HUES6 (cell line): Measurements from ENCODE around the gene PAXIP1.

Source experiments
- H3K27ac ChIP-seq: 2 replicates; pipeline ENCODE4 v1.7.0; 2013; ENCODE audit warnings: low read depth, mild to moderate bottlenecking, low read length, inconsistent platforms
- H3K27me3 ChIP-seq: 2 replicates; pipeline ENCODE4 v1.6.1; 2013; ENCODE audit warnings: low read length; ENCODE audit not compliant: control insufficient read depth, insufficient read depth
- H3K36me3 ChIP-seq: 2 replicates; pipeline ENCODE4 v1.6.1; 2013; ENCODE audit warnings: low read length; ENCODE audit not compliant: control insufficient read depth, insufficient read depth
- H3K4me1 ChIP-seq: 2 replicates; pipeline ENCODE4 v1.6.1; 2013; ENCODE audit warnings: low read length; ENCODE audit not compliant: control insufficient read depth, insufficient read depth
- H3K4me3 ChIP-seq: 2 replicates; pipeline ENCODE4 v1.5.1; 2013; ENCODE audit warnings: low read depth, low read length
- H3K9ac ChIP-seq: one replicate; pipeline ENCODE4 v1.6.1; 2013; ENCODE audit warnings: mild to moderate bottlenecking, low read length
- H3K9me3 ChIP-seq: 2 replicates; pipeline ENCODE4 v1.6.1; 2013; ENCODE audit warnings: low read depth, low read length; ENCODE audit not compliant: control insufficient read depth, insufficient read depth

Gene PAXIP1

DNA sequence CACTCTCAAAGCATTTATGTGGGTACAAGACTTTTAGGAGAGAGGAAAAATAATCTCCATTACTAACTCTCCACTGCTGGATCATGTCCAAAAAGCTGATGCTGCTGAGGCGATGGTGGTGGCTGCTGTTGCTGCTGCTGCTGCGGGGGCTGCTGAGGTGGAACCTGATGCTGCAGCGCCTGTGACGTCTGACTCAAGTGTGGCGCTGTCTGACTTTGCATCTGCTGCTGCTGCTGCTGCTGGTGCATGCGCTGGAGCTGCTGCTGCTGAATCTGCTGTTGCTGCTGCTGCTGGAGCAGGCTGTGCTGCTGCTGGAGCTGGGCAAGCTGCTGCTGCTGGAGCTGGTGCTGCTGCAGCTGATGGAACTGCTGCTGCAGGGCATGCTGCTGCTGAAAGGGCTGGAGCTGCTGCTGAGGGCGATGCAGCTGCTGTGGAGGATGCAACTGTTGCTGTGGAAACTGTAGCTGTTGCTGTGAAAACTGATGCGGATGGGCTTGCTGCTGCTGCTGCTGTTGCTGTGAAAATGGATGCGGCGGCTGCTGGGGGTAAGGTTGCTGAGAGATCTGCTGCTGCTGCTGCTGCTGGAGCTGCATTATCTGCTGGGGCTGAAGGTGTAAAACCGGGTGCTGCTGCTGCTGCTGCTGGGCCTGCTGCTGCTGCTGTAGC is 34.5 kb downstream of the PAXIP1 start:
- H3K9ac ChIP-seq: no peak overlapping the region
- H3K4me1 ChIP-seq: no peaks in the 10 kb centered on the region
- no peak overlapping the region for H3K27ac ChIP-seq
- H3K36me3 ChIP-seq: peaks cover 87% of the 10 kb centered on the region
- H3K4me3 ChIP-seq: no peak overlapping the region
- no peaks in the 10 kb centered on the region for H3K9me3 ChIP-seq
- H3K27me3 ChIP-seq: no peaks in the 10 kb centered on the region

DNA sequence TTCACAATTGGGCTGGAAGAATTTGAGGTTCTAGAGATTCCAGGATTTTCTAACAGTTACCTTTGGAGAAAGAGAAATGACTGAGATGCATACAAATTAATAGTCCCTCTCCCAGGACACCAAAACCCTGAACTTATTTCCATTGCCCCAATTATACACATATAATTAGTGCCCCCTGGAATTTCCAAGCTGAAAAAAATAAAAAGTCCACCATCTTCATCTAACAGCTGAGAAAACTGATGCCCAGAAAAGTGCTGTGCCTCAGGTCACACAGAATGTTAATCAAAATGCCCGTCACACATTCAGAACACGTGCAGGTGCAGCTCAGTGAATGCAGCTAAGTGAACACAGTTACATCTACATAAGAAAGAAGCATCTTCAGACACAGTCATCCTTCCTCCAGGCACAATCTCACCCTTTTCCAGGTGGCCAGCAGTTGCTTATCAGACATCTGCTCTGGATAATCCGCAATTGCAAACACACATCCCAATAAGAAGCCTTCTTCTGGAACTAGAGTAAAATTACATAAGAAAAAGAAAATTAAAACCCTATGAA is 35.4 kb downstream of the PAXIP1 start:
- no peak overlapping the region for H3K9ac ChIP-seq
- H3K27ac ChIP-seq: no peak overlapping the region
- no peaks in the 10 kb centered on the region for H3K27me3 ChIP-seq
- H3K36me3 ChIP-seq: peaks cover 87% of the 10 kb centered on the region
- H3K4me3 ChIP-seq: no peak overlapping the region
- H3K4me1 ChIP-seq: no peaks in the 10 kb centered on the region
- no peaks in the 10 kb centered on the region for H3K9me3 ChIP-seq

DNA sequence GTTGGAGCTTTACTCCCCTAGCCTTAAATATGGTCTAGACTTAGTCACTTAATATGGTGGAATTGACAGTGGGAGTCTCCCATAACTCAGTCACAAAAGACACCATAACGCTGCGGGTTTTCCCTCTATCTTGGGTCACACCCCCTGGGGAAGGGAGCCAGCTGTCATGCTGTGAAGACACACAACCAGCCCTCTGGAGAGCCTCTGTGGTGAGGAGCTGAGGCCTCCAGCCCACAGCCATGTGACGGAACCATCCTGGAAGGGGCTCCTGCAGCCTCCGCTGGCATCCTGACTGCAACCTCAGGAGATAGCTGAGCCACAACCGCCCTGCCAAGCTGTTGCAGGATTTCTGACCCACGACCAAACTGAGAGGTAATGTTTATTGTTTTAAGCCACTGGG is 37.9 kb downstream of the PAXIP1 start:
- Histone ChIP-seq H3K9me3 (no peaks in the 10 kb centered on the region), H3K9ac (no peak overlapping the region), H3K4me3 (no peak overlapping the region), H3K36me3 (peaks cover 99% of the 10 kb centered on the region), H3K27me3 (no peaks in the 10 kb centered on the region), H3K4me1 (no peaks in the 10 kb centered on the region), H3K27ac (no peak overlapping the region)

DNA sequence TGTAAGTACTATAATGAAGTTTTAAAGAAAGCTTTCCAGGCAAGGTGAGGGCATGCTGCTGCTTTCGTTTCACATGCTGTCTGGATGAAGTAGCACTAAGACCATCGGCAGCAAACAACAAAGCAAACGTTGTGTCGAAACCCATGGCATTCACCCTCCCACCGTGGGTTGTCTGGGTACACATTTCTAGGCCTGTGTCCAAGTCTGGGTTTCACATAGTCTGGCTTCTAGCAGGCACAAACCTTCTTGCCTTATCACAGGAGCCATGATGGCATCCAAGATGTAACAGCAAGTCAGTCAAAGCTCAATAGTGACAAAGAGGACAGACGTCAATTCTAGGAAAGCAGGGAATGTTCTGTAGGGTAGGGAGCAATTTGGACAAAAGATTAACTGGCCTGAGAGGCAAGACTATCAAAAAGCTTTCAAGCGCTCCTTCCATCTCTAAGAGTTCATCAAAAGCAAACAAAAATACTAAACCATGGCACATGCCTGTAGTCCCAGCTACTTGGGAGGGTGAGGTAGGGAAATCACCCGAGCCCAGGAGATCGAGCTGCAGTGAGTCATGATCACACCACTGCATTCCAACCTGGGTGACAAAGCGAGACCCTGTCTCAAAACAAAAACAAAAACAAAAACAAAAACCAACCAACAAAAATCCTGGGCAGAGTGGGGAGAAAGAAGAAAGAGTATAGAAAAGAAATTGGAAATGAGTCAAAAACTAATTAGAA is 42.7 kb downstream of the PAXIP1 start:
- no peak overlapping the region for H3K4me3 ChIP-seq
- H3K27ac ChIP-seq: no peak overlapping the region
- no peaks in the 10 kb centered on the region for H3K9me3 ChIP-seq
- H3K27me3 ChIP-seq: no peaks in the 10 kb centered on the region
- peaks cover 94% of the 10 kb centered on the region for H3K36me3 ChIP-seq
- H3K4me1 ChIP-seq: no peaks in the 10 kb centered on the region
- no peak overlapping the region for H3K9ac ChIP-seq

DNA sequence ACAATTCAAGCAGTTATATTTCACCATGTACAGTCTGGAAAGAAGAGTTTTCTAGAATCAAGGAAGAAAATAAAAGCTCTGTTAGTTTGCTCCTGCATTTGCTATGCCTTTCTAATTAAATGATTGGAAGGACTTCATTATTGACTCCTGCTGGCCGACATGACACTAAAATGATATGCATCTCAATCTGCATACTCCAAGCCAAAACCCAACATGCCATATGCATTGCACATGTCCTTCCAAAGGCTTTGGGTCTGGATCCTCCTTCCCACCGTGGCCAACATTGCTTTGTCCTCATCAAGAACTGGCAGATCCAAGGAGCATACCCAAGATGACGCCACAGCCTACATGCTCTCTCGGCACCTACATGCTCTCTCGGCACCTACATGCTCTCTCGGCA is 46.5 kb downstream of the PAXIP1 start:
- Histone ChIP-seq H3K4me3 (no peak overlapping the region), H3K4me1 (no peaks in the 10 kb centered on the region), H3K27me3 (no peaks in the 10 kb centered on the region), H3K9ac (no peak overlapping the region), H3K36me3 (peaks cover 88% of the 10 kb centered on the region), H3K9me3 (no peaks in the 10 kb centered on the region), H3K27ac (no peak overlapping the region)

DNA sequence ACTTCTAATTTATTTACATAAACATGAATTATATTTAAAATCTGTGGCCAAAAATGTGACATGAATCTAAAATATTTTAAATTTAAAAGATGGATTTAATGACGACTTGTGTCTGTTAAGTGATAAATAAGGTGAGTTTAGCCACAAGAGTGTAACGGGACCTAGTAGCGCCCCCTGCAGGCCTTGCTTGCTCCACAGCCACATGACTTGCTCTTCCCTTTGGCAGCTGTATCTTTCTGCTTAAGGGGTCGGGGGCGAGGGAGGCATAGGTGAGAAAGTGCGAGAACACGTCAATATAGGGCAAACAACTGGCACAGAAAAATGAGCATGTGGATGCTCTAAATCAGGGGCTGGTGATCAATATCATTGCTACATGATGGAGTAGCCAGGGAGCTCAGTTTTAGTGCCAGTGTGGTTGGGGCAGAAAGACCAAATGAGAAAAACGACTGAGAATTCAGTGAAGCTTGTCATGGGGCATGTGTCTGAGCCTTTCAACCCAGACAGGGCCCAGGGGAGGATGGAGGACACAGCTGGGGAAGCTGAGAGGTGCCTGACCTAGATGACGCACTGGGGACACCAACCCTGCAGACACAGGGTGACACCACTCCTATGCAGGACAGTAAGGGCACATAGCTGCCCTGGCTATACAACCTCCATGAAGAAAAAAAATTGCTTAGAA is 49.8 kb downstream of the PAXIP1 start:
- Histone ChIP-seq H3K27ac (no peak overlapping the region), H3K4me3 (no peak overlapping the region), H3K4me1 (no peaks in the 10 kb centered on the region), H3K36me3 (peaks cover 82% of the 10 kb centered on the region), H3K27me3 (no peaks in the 10 kb centered on the region), H3K9ac (no peak overlapping the region), H3K9me3 (no peaks in the 10 kb centered on the region)

DNA sequence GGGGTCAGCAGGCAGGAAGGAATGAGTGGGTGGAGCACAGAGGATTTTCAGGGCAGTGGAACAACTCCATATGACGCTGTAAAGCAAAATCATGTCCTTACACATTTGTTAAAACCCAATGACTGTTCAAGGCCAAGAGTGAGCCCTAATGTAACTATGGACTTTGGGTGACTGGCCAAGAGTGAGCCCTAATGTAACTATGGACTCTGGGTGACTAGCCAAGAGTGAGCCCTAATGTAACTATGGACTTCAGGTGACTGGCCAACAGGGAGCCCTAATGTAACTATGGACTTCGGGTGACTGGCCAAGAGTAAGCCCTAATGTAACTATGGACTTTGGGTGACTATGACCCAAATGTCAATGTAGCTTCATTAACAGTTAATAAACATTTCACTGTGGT is 52.0 kb downstream of the PAXIP1 start:
- Histone ChIP-seq H3K4me1 (no peaks in the 10 kb centered on the region), H3K9ac (no peak overlapping the region), H3K27me3 (no peaks in the 10 kb centered on the region), H3K9me3 (no peaks in the 10 kb centered on the region), H3K4me3 (no peak overlapping the region), H3K27ac (no peak overlapping the region), H3K36me3 (peaks cover 88% of the 10 kb centered on the region)

DNA sequence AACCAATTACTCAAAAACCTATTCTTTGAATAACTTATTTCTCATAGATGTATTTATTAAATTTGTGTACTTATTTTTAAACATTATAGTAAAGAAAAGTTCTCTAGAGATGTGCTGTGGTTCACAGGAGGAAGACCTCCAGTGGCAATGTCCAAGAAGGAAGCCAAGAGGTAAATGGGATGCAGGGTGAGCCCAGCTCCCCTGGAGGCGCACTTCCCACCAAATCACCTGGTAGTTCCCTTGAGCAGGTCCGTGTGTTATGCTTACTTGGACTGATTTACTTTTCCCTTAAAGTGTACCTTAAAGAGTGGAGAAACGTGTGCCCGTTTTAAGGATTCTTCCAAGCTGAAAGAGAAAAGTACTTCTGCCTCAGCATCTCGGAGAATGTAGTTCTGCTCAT is 55.3 kb downstream of the PAXIP1 start:
- Histone ChIP-seq H3K27me3 (no peaks in the 10 kb centered on the region), H3K4me1 (no peaks in the 10 kb centered on the region), H3K4me3 (no peak overlapping the region), H3K36me3 (peaks cover 90% of the 10 kb centered on the region), H3K27ac (no peak overlapping the region), H3K9me3 (no peaks in the 10 kb centered on the region), H3K9ac (no peak overlapping the region)

DNA sequence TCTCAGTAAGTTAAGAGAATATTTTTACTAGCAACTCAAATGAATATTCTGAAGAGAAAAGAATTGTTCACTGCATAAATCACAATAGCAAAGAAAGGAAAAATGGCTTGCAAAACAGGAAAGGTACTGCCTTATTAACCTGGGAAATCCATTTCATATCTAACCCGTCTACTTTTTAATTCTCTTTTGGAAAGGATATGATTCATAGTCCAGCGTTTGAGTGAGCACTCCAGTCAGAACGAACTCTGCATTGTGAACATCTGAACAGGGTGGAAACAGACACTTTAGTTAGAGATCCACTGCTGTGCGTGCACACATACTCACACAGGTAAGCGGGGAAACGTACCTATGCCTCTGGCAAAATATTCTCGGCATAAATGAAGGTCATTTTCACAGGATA is 56.8 kb downstream of the PAXIP1 start:
- no peaks in the 10 kb centered on the region for H3K4me1 ChIP-seq
- H3K36me3 ChIP-seq: peaks cover 86% of the 10 kb centered on the region
- no peak overlapping the region for H3K4me3 ChIP-seq
- peaks cover 4% of the 10 kb centered on the region; the same call in 1 of the 2 replicates for H3K9me3 ChIP-seq
- no peak overlapping the region for H3K9ac ChIP-seq
- no peak overlapping the region for H3K27ac ChIP-seq
- H3K27me3 ChIP-seq: no peaks in the 10 kb centered on the region

DNA sequence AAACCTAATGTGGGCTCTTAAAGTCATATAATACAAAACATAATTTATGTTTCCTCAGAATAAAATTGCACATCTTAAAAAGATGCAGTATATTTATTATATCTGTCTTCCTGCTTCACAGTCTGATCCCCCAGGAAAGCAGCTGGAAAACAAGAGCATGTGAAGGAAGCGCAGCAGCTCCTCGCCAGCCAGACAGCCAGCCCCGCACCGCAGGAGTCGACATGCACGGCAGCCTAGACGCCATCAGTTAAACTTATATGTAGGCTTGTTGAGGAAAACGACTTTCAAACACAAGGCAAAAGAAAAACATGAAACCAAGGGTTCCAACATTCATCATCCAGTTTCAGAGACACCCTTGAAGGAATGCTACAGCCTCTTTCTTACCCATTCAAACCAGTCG is 59.0 kb downstream of the PAXIP1 start:
- no peak overlapping the region for H3K27ac ChIP-seq
- peaks cover 17% of the 10 kb centered on the region for H3K9me3 ChIP-seq
- no peak overlapping the region for H3K9ac ChIP-seq
- no peaks in the 10 kb centered on the region for H3K4me1 ChIP-seq
- peaks cover 66% of the 10 kb centered on the region for H3K36me3 ChIP-seq
- no peak overlapping the region for H3K4me3 ChIP-seq
- no peaks in the 10 kb centered on the region for H3K27me3 ChIP-seq

DNA sequence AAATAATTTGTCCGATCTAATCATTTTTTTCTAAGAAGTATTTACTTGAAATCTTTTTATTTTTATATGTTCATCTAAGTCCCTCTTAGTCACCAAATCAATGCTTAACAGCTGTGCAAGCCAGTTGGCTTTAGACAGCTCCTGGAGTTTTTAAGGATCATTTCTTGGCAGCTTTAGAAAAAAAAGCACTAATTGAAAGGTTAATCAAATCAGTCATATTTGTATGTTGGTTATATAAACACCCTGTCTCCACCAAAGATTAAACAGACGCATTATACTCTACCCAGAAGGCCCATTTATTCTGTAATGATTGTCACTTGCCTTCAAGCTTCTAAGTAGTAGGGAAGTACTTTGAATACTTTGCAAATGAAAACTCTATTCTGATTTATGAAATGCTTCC is 60.2 kb downstream of the PAXIP1 start:
- no peaks in the 10 kb centered on the region for H3K27me3 ChIP-seq
- no peak overlapping the region for H3K9ac ChIP-seq
- H3K36me3 ChIP-seq: peaks cover 60% of the 10 kb centered on the region
- H3K4me1 ChIP-seq: no peaks in the 10 kb centered on the region
- H3K9me3 ChIP-seq: peaks cover 20% of the 10 kb centered on the region
- no peak overlapping the region for H3K27ac ChIP-seq
- H3K4me3 ChIP-seq: no peak overlapping the region
